Astrocyte of the hippocampus (primary cell): ENCODE data around the gene STARD3NL.
"Not testable (repeated sequence)": the region's sequence is repeated elsewhere in the genome, so short reads cannot be mapped to it uniquely, and the experiment has no call there.

Experiments
- DNase-seq: peaks from one replicate; pipeline ENCODE4 v3.0.0; 2011; ENCODE audit warnings: low read depth, low spot score

The STARD3NL gene

GRCh38 chr7:38264602-38265001, 86.6 kb downstream of the STARD3NL start:
- not testable (repeated sequence) for DNase-seq

- not testable (repeated sequence) for DNase-seq
These were observed 87.9 kb downstream of the STARD3NL start for GRCh38 chr7:38265958-38266357.

GRCh38 chr7:38269704-38270346, 91.8 kb downstream of the STARD3NL start:
- DNase-seq = not testable (repeated sequence)

- DNase-seq = not testable (repeated sequence)
These were observed 92.4 kb downstream of the STARD3NL start for GRCh38 chr7:38270405-38270804.

- no peak for DNase-seq
These were observed 95.4 kb downstream of the STARD3NL start, which contains the start of gene TARP for GRCh38 chr7:38273286-38273995. Gene TARP (minus strand): TSS chr7:38273636.

- DNase-seq = no peak
These were observed 96.4 kb downstream of the STARD3NL start for GRCh38 chr7:38274486-38274885.

GRCh38 chr7:38274927-38275620, 97.0 kb downstream of the STARD3NL start:
- DNase-seq = no peak

- no peak for DNase-seq
These were observed 98.2 kb downstream of the STARD3NL start for GRCh38 chr7:38276096-38276877.

GRCh38 chr7:38280000-38280399, 102.0 kb downstream of the STARD3NL start:
- DNase-seq = no peak
